Fibroblast of skin of left quadriceps (primary cell): ENCODE data around the gene WWTR1.

Source experiments
- DNase-seq, 2 experiments: peaks; one replicate each; pipeline ENCODE4 v3.0.0-alpha.2; 2013; ENCODE audit warnings: low read depth in 2 of 2

WWTR1 gene

GRCh38 chr3:149473357-149474249 lies 184.2 kb downstream of the WWTR1 start:
- DNase-seq = peak; percentile 63 to 65

GRCh38 chr3:149472030-149472797 lies 185.6 kb downstream of the WWTR1 start:
- DNase-seq = no peak

GRCh38 chr3:149470381-149470780 lies 187.4 kb downstream of the WWTR1 start:
- DNase-seq = no peak

- DNase-seq = no peak
Observed at GRCh38 chr3:149468504-149469212, 189.2 kb downstream of the WWTR1 start.
